GM12878 (cell line): Measurements from ENCODE around the gene IRF2BP1. TPM values are rescaled to one million over a fixed set of nuclear protein-coding genes. Genes with fewer than 3 reads are reported as not detected.

ENCODE experiments used
- ATF7 ChIP-seq: fragments of 450-650 bp; IDR thresholded peaks from 2 replicates; pipeline ENCODE4 v1.6.1; 2016; ENCODE audit warnings: low read depth, mild to moderate bottlenecking
- BACH1 ChIP-seq: fragments of 450-650 bp; IDR thresholded peaks from 2 replicates; pipeline ENCODE4 v1.6.1; 2017; ENCODE audit warnings: mild to moderate bottlenecking, borderline replicate concordance
- CEBPB ChIP-seq, 2 experiments: fragments of 150-350 bp in 1 of 2; IDR thresholded peaks; 2 replicates each; pipeline ENCODE4 v1.6.1; 2012 to 2014; ENCODE audit warnings: low read depth in 2 of 2, low read length in 2 of 2, borderline replicate concordance in 1 of 2, inconsistent platforms in 1 of 2
- CHD4 ChIP-seq: fragments of 200-600 bp; sonication (generic); IDR thresholded peaks from 2 replicates; pipeline ENCODE4 v1.6.1; 2016; ENCODE audit warnings: mild to moderate bottlenecking
- ETV6 ChIP-seq, 2 experiments: fragments of 450-650 bp in 1 of 2; IDR thresholded peaks in 1 of 2; conservative IDR thresholded peaks in 1 of 2; 2 replicates each; pipeline ENCODE4 v1.6.1; 2014; ENCODE audit warnings: antibody characterized with exemption in 1 of 2, borderline replicate concordance in 1 of 2, low read depth in 1 of 2, mild to moderate bottlenecking in 1 of 2, moderate library complexity in 1 of 2
- FOXM1 ChIP-seq: IDR thresholded peaks from 2 replicates; pipeline ENCODE4 v1.6.1; 2012; ENCODE audit warnings: low read depth, mild to moderate bottlenecking, inconsistent platforms, low read length, moderate library complexity
- GABPA ChIP-seq: IDR thresholded peaks from 2 replicates; pipeline ENCODE4 v1.6.1; 2014; ENCODE audit warnings: antibody characterized with exemption, low read depth, mild to moderate bottlenecking, inconsistent platforms
- GATAD2B ChIP-seq: fragments of 450-650 bp; conservative IDR thresholded peaks from 2 replicates; pipeline ENCODE4 v1.6.1; 2017; ENCODE audit warnings: low read depth, mild to moderate bottlenecking, moderate library complexity
- HDGF ChIP-seq: fragments of 450-650 bp; IDR thresholded peaks from 2 replicates; pipeline ENCODE4 v1.6.1; 2016; ENCODE audit warnings: antibody characterized with exemption
- MTA2 ChIP-seq: fragments of 450-650 bp; IDR thresholded peaks from 2 replicates; pipeline ENCODE4 v1.6.1; 2016; ENCODE audit warnings: low read depth, mild to moderate bottlenecking, moderate library complexity
- NFIC ChIP-seq: IDR thresholded peaks from 2 replicates; pipeline ENCODE4 v1.6.1; 2012; ENCODE audit warnings: low read depth, mild to moderate bottlenecking, inconsistent platforms, low read length, moderate library complexity
- NFXL1 ChIP-seq: fragments of 450-650 bp; IDR thresholded peaks from 2 replicates; pipeline ENCODE4 v1.6.1; 2017; ENCODE audit warnings: antibody characterized with exemption, mild to moderate bottlenecking, borderline replicate concordance
- NR2C1 ChIP-seq: fragments of 450-650 bp; IDR thresholded peaks from 2 replicates; pipeline ENCODE4 v1.6.1; 2017; ENCODE audit warnings: antibody characterized with exemption, mild to moderate bottlenecking, moderate library complexity
- POLR2AphosphoS5 ChIP-seq: IDR thresholded peaks from 2 replicates; pipeline ENCODE4 v1.6.1; 2011; ENCODE audit warnings: mild to moderate bottlenecking, low read length, inconsistent platforms
- RAD51 ChIP-seq: fragments of 450-650 bp; IDR thresholded peaks from 2 replicates; pipeline ENCODE4 v1.6.1; 2016; ENCODE audit warnings: moderate library complexity, mild to moderate bottlenecking, inconsistent platforms
- RB1 ChIP-seq: fragments of 450-650 bp; formaldehyde crosslinking; IDR thresholded peaks from 2 replicates; pipeline ENCODE4 v1.6.1; 2017; ENCODE audit warnings: mild to moderate bottlenecking, borderline replicate concordance
- SMAD1 ChIP-seq: fragments of 450-650 bp; IDR thresholded peaks from 2 replicates; pipeline ENCODE4 v1.6.1; 2018; ENCODE audit warnings: mild to moderate bottlenecking, low read depth; ENCODE audit not compliant: partially characterized antibody
- SMAD5 ChIP-seq: IDR thresholded peaks from 2 replicates; pipeline ENCODE4 v1.6.1; 2016; ENCODE audit warnings: antibody characterized with exemption, low read depth
- STAT1 ChIP-seq: fragments of 450-650 bp; conservative IDR thresholded peaks from 2 replicates; pipeline ENCODE4 v1.6.1; 2014; ENCODE audit warnings: antibody characterized with exemption, mild to moderate bottlenecking
- TAF1 ChIP-seq: IDR thresholded peaks from 2 replicates; pipeline ENCODE4 v1.6.1; 2011; ENCODE audit warnings: mild to moderate bottlenecking, low read depth, low read length, borderline replicate concordance
- TARDBP ChIP-seq: IDR thresholded peaks from 2 replicates; pipeline ENCODE4 v1.6.1; 2016; ENCODE audit warnings: borderline replicate concordance
- TCF3 ChIP-seq: IDR thresholded peaks from 2 replicates; pipeline ENCODE4 v1.6.1; 2012; ENCODE audit warnings: low read depth, mild to moderate bottlenecking, low read length, borderline replicate concordance; ENCODE audit not compliant: insufficient read depth
- TCF7 ChIP-seq: IDR thresholded peaks from 2 replicates; pipeline ENCODE4 v1.6.1; 2014; ENCODE audit warnings: antibody characterized with exemption, borderline replicate concordance
- YBX1 ChIP-seq: fragments of 450-650 bp; IDR thresholded peaks from 2 replicates; pipeline ENCODE4 v1.6.1; 2016; ENCODE audit warnings: antibody characterized with exemption
- ZNF217 ChIP-seq: fragments of 450-650 bp; IDR thresholded peaks from 2 replicates; pipeline ENCODE4 v1.6.1; 2017; ENCODE audit warnings: antibody characterized with exemption, mild to moderate bottlenecking
- polyA plus RNA-seq, 11 experiments: library from polyadenylated mRNA; depleted of rRNA in 4 of 11; unstranded in 6 of 11; stranded (reverse) in 5 of 11; fragments of >200 nt; fragmentation: Nextera tagmentation in 4 of 11; fragmentation: Illumina TruSeq in 1 of 11; extraction: Ambion mirVana in 4 of 11; extraction: Trizol in 1 of 11; gene quantifications; 1 replicate in 1 of 11; 2 replicates in 10 of 11; pipeline versions ENCODE4 v1.2.1 to v1.2.3, GENCODE V29; 2011 to 2016; ENCODE audit warnings: inconsistent platforms in 2 of 11, missing spikeins in 2 of 11, low read depth in 1 of 11
- total RNA-seq, 4 experiments: library from RNA; depleted of rRNA in 3 of 4; stranded (reverse); fragments of >200 nt in 3 of 4; fragmentation: Illumina TruSeq in 1 of 4; extraction: Trizol in 1 of 4; gene quantifications; 2 replicates each; pipeline versions ENCODE4 v1.2.1 to v1.2.3, GENCODE V29; 2013 to 2021
- TF ChIP-seq, protein P1 (sequence below): fragments of 450-650 bp; formaldehyde crosslinking; IDR thresholded peaks from 2 replicates; pipeline ENCODE4 v1.4.0; 2022; ENCODE audit warnings: mild to moderate bottlenecking, moderate library complexity
- TF ChIP-seq, protein P2 (sequence below): IDR thresholded peaks from 2 replicates; pipeline ENCODE4 v1.6.1; 2011; ENCODE audit warnings: low read depth, mild to moderate bottlenecking, low read length, moderate library complexity, borderline replicate concordance; ENCODE audit errors: extremely low read depth

The IRF2BP1 gene
- total and polyA plus RNA-seq, 10 of the 15 experiments (the other 5 are each of a cell fraction or from before 2014, with no cell fraction given), result 0.31 to 24.4 (median 4.4) TPM

DNA sequence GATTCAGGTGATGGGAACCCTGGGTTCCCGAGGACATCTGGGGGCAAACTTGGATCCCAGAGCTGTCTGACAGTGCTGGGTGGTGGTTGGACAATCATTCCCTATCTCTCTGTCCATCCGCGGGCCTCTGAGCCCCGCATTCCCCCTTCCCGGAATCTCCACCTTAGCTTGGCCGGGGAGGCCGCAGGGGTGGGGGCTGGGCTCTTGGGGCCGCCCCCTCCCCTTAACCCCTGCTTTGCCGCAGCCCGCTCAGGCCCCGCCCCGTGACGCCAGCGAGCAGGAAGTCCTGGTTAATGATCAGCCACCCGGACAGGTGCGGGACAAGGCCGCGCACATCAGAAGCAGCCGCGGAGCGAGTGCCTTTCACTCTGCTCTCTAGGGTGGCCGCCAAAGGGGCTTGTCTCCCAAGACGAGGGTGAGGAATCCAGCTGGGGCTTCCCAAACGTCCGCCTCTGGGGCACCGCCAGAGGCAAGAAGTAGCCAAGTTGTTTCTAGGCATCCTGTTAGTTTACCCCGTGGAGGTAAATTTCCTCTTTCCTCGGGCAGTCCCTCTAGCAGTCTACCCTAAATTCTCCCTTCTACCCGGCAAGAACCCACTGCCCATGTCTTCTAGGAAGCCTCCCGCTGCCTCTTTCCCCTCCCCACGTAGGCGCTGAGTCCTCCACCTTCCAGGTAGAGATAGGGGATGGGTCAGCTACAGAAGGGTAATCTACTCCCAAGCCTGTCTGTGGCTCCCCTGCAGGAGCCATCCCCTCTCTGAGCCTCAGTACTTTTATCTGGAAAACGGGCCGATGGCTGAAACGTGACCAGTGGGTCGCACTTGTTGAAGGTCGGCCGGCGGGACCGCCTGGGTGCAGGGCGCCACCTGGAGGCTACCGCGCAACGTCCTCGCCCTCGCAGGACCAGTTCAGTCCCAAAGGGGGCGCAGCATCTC is 3.0 kb downstream of the IRF2BP1 start (continued):
- TF ChIP-seq YBX1, result no peak
- TF ChIP-seq CEBPB (IDR thresholded peaks at IDR 0.05; ENCODE audit: borderline replicate concordance in 1 of 2, low read depth in 2 of 2, low read length in 2 of 2), result no peak
- peak; percentile 13; the same call in 1 of the 2 replicates for TF ChIP-seq RAD51
- TF ChIP-seq GABPA, result no peak
- peak; percentile 72 for TF ChIP-seq ATF7
- peak; percentile 67 for TF ChIP-seq MTA2
- TF ChIP-seq CHD4, result no peak
- TF ChIP-seq, protein P1, sequence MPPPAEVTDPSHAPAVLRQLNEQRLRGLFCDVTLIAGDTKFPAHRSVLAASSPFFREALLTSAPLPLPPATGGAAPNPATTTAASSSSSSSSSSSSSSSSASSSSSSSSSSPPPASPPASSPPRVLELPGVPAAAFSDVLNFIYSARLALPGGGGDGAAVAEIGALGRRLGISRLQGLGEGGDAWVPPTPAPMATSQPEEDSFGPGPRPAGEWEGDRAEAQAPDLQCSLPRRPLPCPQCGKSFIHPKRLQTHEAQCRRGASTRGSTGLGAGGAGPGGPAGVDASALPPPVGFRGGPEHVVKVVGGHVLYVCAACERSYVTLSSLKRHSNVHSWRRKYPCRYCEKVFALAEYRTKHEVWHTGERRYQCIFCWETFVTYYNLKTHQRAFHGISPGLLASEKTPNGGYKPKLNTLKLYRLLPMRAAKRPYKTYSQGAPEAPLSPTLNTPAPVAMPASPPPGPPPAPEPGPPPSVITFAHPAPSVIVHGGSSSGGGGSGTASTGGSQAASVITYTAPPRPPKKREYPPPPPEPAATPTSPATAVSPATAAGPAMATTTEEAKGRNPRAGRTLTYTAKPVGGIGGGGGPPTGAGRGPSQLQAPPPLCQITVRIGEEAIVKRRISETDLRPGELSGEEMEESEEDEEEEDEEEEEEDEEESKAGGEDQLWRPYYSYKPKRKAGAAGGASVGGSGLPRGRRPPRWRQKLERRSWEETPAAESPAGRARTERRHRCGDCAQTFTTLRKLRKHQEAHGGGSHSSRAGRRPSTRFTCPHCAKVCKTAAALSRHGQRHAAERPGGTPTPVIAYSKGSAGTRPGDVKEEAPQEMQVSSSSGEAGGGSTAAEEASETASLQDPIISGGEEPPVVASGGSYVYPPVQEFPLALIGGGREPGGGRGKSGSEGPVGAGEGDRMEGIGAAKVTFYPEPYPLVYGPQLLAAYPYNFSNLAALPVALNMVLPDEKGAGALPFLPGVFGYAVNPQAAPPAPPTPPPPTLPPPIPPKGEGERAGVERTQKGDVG, result no peak
- TF ChIP-seq SMAD5, result no peak; the same call in 1 of the 2 replicates
- TF ChIP-seq HDGF, result peak; percentile 11; the same call in 1 of the 2 replicates
- 0 out of 2 replicates have a peak, but pooled peaks have one; percentile 46 for TF ChIP-seq NR2C1
- peak; percentile 71 for TF ChIP-seq FOXM1
- TF ChIP-seq TAF1, result peak; percentile 58; the same call in 1 of the 2 replicates
- TF ChIP-seq, protein P2, sequence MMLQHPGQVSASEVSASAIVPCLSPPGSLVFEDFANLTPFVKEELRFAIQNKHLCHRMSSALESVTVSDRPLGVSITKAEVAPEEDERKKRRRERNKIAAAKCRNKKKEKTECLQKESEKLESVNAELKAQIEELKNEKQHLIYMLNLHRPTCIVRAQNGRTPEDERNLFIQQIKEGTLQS, result peak; percentile 64; the same call in 1 of the 2 replicates
- TF ChIP-seq SMAD1, result peak; percentile 74
- peak; percentile 81; the same call in 1 of the 2 replicates for TF ChIP-seq ZNF217
- TF ChIP-seq NFXL1, result no peak
- peak; percentile 14 for TF ChIP-seq BACH1
- 0 out of 2 replicates have a peak, but pooled peaks have one; percentile 40 for TF ChIP-seq STAT1
- TF ChIP-seq TCF3, result peak; percentile 87
- TF ChIP-seq RB1, result peak; percentile 51; the same call in 1 of the 2 replicates
- TF ChIP-seq GATAD2B, result peak; percentile 88
- peak; percentile 92 for TF ChIP-seq POLR2AphosphoS5
- no peak for TF ChIP-seq TCF7
- no peak for TF ChIP-seq NFIC
- no peak for TF ChIP-seq ETV6 (conservative IDR thresholded peaks at IDR 0.05 in 1 of 2, IDR thresholded peaks at IDR 0.05 in 1 of 2; ENCODE audit: borderline replicate concordance in 1 of 2, low read depth in 1 of 2)
- TF ChIP-seq TARDBP, result no peak
